Measurements from ENCODE around the gene VSIG10. TPM values are rescaled to one million over a fixed set of nuclear protein-coding genes. Genes with fewer than 3 reads are reported as not detected.
"Not testable (repeated sequence)": the region's sequence is repeated elsewhere in the genome, so short reads cannot be mapped to it uniquely, and the experiment has no call there.

VSIG10 gene
- total RNA-seq, 6 experiments from 2014 or later = 13.1 to 31.3 (median 20.1) TPM

- Histone ChIP-seq H3K4me3 (peak overlapping the region; percentile 96 to 100 (median 98)), H3K9me3 (no peaks in the 10 kb centered on the region), H3K27ac (peak overlapping the region; percentile 86 to 98 (median 93)), H3K4me1 (peaks cover 0 to 39% (median 19%) of the 10 kb centered on the region in 4 donors), H3K36me3 (peaks cover 0 to 38% (median 19%) of the 10 kb centered on the region in 4 donors), H3K27me3 (no peaks in the 10 kb centered on the region)
- TF ChIP-seq CTCF (IDR thresholded peaks at IDR 0.05) (no peak), POLR2A (IDR thresholded peaks at IDR 0.05) (no peak)
- intact Hi-C loops (cut with DNase I) = no loop called here
- 25% methylated on average over 10 of the region's 10 CpGs for WGBS (ENCODE audit: insufficient coverage, low coverage, low lambda C conversion rate, missing lambda C conversion rate)
- ATAC-seq = no peak
- peak in 1 of 3 donors; percentile 42 for DNase-seq
Observed at GRCh38 chr12:118137148-118137678, 33.4 kb upstream of the VSIG10 start.

- Histone ChIP-seq H3K4me1 (peaks cover 0 to 39% (median 19%) of the 10 kb centered on the region in 4 donors), H3K36me3 (peaks cover 0 to 34% (median 16%) of the 10 kb centered on the region in 4 donors), H3K4me3 (peak overlapping the region; percentile 96 to 100 (median 98)), H3K27ac (peak overlapping the region; percentile 86 to 98 (median 93)), H3K9me3 (no peaks in the 10 kb centered on the region), H3K27me3 (no peaks in the 10 kb centered on the region)
- DNase-seq (peak; percentile 86 to 92 (median 91)), ATAC-seq (peak; percentile 56 to 67 (median 62))
- intact Hi-C loops (cut with DNase I) = no loop called here
- TF ChIP-seq POLR2A (IDR thresholded peaks at IDR 0.05) = peak; percentile 74
- no peak for TF ChIP-seq CTCF (IDR thresholded peaks at IDR 0.05)
- WGBS (ENCODE audit: insufficient coverage, low coverage, low lambda C conversion rate, missing lambda C conversion rate) = 2% methylated on average over 13 of the region's 29 CpGs
Observed at GRCh38 chr12:118136559-118137003, 32.8 kb upstream of the VSIG10 start.

GRCh38 chr12:118135788-118136558 is 32.2 kb upstream of the VSIG10 start, which contains the start of gene PEBP1:
PEBP1 (plus strand) TSS chr12:118136124; CDS start chr12:118136210, 86 bp downstream.
- ATAC-seq = peak; percentile 85 to 97 (median 90)
- DNase-seq = peak; percentile 96 to 99 (median 98)
- peak within 1 kb of the TSS; percentile 86 to 98 (median 93) for H3K27ac ChIP-seq
- H3K27me3 ChIP-seq = no peaks in the 10 kb centered on the region
- no peaks in the 10 kb centered on the region for H3K9me3 ChIP-seq
- peaks cover 0 to 43% (median 18%) of the 10 kb centered on the region in 4 donors for H3K4me1 ChIP-seq
- intact Hi-C loops (cut with DNase I) = no loop called here
- 0% methylated on average over 11 of the region's 70 CpGs for WGBS (ENCODE audit: insufficient coverage, low coverage, low lambda C conversion rate, missing lambda C conversion rate)
- H3K36me3 ChIP-seq = peaks cover 0 to 28% (median 12%) of the 10 kb centered on the region in 4 donors
- TF ChIP-seq CTCF (IDR thresholded peaks at IDR 0.05) (peak in 1 of 4 donors; percentile 5), POLR2A (IDR thresholded peaks at IDR 0.05) (peak; percentile 97)
- H3K4me3 ChIP-seq = peak within 1 kb of the TSS; percentile 96 to 100 (median 98)

- H3K36me3 ChIP-seq, H3K27me3 ChIP-seq, H3K27ac ChIP-seq, ATAC-seq, H3K9me3 ChIP-seq, H3K4me3 ChIP-seq, DNase-seq: not testable (repeated sequence)
- WGBS (ENCODE audit: insufficient coverage, low coverage, low lambda C conversion rate, missing lambda C conversion rate) = 92% methylated on average over 5 of the region's 5 CpGs
- intact Hi-C loops (cut with DNase I) = loop anchor here in 1 of 2 donors (10.0 kb wide), 1 partner anchor 245 kb away; the partner anchor contains the start of genes SUDS3 and TAOK3
- H3K4me1 ChIP-seq = peaks cover 0 to 51% (median 19%) of the 10 kb centered on the region in 4 donors
Observed at GRCh38 chr12:118129436-118129835, 25.6 kb upstream of the VSIG10 start.

Measured in right lobe of liver (tissue), 6 donors.